SK-N-SH (cell line): ENCODE measurements around the gene ATXN7L2. TPM values are rescaled to one million over a fixed set of nuclear protein-coding genes. Genes with fewer than 3 reads are reported as not detected.

Experiments used
- CTCF ChIA-PET: fragments of 300-600, 350-600 bp; formaldehyde crosslinking; extraction: SDS; loops from one replicate; lab custom pipeline; 2021; lab: Yijun Ruan, JAX
- POLR2A ChIA-PET: fragments of 350-600 bp; sonication (Branson Sonifier 250); formaldehyde crosslinking; extraction: SDS; loops from one replicate; lab custom pipeline; 2020; ENCODE audit warnings: antibody characterized with exemption, inconsistent platforms; lab: Yijun Ruan, JAX
- DNase-seq: peaks from one replicate; pipeline ENCODE4 v3.0.0; 2012
- H2AFZ ChIP-seq: fragments of 200-600 bp; sonication (generic); 2 replicates; pipeline ENCODE4 v1.8.1; 2016; ENCODE audit warnings: antibody characterized with exemption, mild to moderate bottlenecking, low read depth
- H3F3A ChIP-seq: fragments of 200-600 bp; sonication (generic); replicated peaks from 2 replicates; pipeline ENCODE3; 2016; ENCODE audit warnings: antibody characterized with exemption, mild to moderate bottlenecking; ENCODE audit not compliant: insufficient read depth
- H3K27ac ChIP-seq, 2 experiments: fragments of 200-500 bp in 1 of 2; fragments of 200-600 bp in 1 of 2; sonication (Bioruptor generic) in 1 of 2; sonication (generic), shearing (Covaris generic) in 1 of 2; 2 replicates each; pipeline versions ENCODE4 v1.5.1 to v1.6.1; 2014 to 2016; ENCODE audit warnings: low read depth in 2 of 2, inconsistent platforms in 1 of 2, low read length in 1 of 2, mild to moderate bottlenecking in 1 of 2, mixed read lengths in 1 of 2
- H3K27me3 ChIP-seq: fragments of 200-600 bp; sonication (generic), shearing (Covaris generic); 2 replicates; pipeline ENCODE4 v1.6.1; 2016; ENCODE audit warnings: mixed run types; ENCODE audit not compliant: insufficient read depth
- H3K36me3 ChIP-seq, 2 experiments: fragments of 200-500 bp in 1 of 2; fragments of 200-600 bp in 1 of 2; sonication (Bioruptor generic) in 1 of 2; sonication (generic) in 1 of 2; replicated peaks in 1 of 2; 2 replicates each; pipeline versions ENCODE3 to v1.5.1; 2014 to 2016; ENCODE audit warnings: low read length in 1 of 2, mild to moderate bottlenecking in 1 of 2; ENCODE audit not compliant: insufficient read depth in 2 of 2, control insufficient read depth in 1 of 2
- H3K4me1 ChIP-seq, 2 experiments: fragments of 200-500 bp in 1 of 2; fragments of 200-600 bp in 1 of 2; sonication (Bioruptor generic) in 1 of 2; sonication (generic), shearing (Covaris generic) in 1 of 2; 2 replicates each; pipeline versions ENCODE4 v1.5.1 to v1.6.1; 2014 to 2016; ENCODE audit warnings: low read depth in 1 of 2, low read length in 1 of 2, mixed run types in 1 of 2; ENCODE audit not compliant: insufficient read depth in 2 of 2, control insufficient read depth in 1 of 2
- H3K4me2 ChIP-seq: fragments of 200-600 bp; sonication (generic), shearing (Covaris generic); 2 replicates; pipeline ENCODE4 v1.6.1; 2017; ENCODE audit warnings: mixed run types
- H3K4me3 ChIP-seq, 2 experiments: fragments of 200-500 bp in 1 of 2; fragments of 200-600 bp in 1 of 2; sonication (Bioruptor generic) in 1 of 2; sonication (generic), shearing (Covaris generic) in 1 of 2; 2 replicates each; pipeline versions ENCODE4 v1.5.1 to v1.8.1; 2014 to 2016; ENCODE audit warnings: low read depth in 2 of 2, inconsistent platforms in 1 of 2, low read length in 1 of 2, mild to moderate bottlenecking in 1 of 2, mixed read lengths in 1 of 2, moderate library complexity in 1 of 2
- H3K79me2 ChIP-seq: fragments of 200-600 bp; sonication (generic); 2 replicates; pipeline ENCODE4 v1.8.1; 2017; ENCODE audit warnings: mild to moderate bottlenecking; ENCODE audit not compliant: insufficient read depth
- H3K9ac ChIP-seq: fragments of 200-600 bp; sonication (generic); 2 replicates; pipeline ENCODE4 v1.6.1; 2017; ENCODE audit warnings: mixed run types
- H3K9me2 ChIP-seq: fragments of 200-600 bp; sonication (generic); 2 replicates; pipeline ENCODE4 v1.6.1; 2017; ENCODE audit warnings: mixed run types
- H3K9me3 ChIP-seq: fragments of 200-600 bp; sonication (generic); 2 replicates; pipeline ENCODE4 v1.6.1; 2017; ENCODE audit warnings: mixed run types, mild to moderate bottlenecking, moderate library complexity
- H4K20me1 ChIP-seq: fragments of 200-600 bp; sonication (generic); 2 replicates; pipeline ENCODE4 v1.6.1; 2017; ENCODE audit warnings: mild to moderate bottlenecking, mixed run types; ENCODE audit not compliant: insufficient read depth
- CHD2 ChIP-seq: fragments of 150-350 bp; IDR thresholded peaks from 2 replicates; pipeline ENCODE4 v1.6.1; 2018; ENCODE audit warnings: low read length; ENCODE audit not compliant: partially characterized antibody
- CTCF ChIP-seq: fragments of 200-600 bp; sonication (generic); IDR thresholded peaks from 2 replicates; pipeline ENCODE4 v1.6.1; 2017; ENCODE audit warnings: antibody characterized with exemption, mild to moderate bottlenecking, moderate library complexity
- ELF1 ChIP-seq: IDR thresholded peaks from 2 replicates; pipeline ENCODE4 v1.4.0; 2012
- FOXJ3 ChIP-seq: sonication (generic); formaldehyde crosslinking; IDR thresholded peaks from 2 replicates; pipeline ENCODE4 v1.5.1; 2020; ENCODE audit warnings: mild to moderate bottlenecking, missing genetic modification reagents
- FOXM1 ChIP-seq: IDR thresholded peaks from 2 replicates; pipeline ENCODE4 v1.4.0; 2012; ENCODE audit warnings: low read depth, mild to moderate bottlenecking
- GATA2 ChIP-seq: sonication (generic); formaldehyde crosslinking; IDR thresholded peaks from 2 replicates; pipeline ENCODE4 v1.5.0; 2020; ENCODE audit warnings: mild to moderate bottlenecking, missing genetic modification reagents
- MAX ChIP-seq: IDR thresholded peaks from 2 replicates; pipeline ENCODE4 v1.4.0; 2012; ENCODE audit warnings: low read depth
- MEF2A ChIP-seq: IDR thresholded peaks from 2 replicates; pipeline ENCODE4 v1.4.0; 2012; ENCODE audit warnings: low read depth, borderline replicate concordance
- MXI1 ChIP-seq: IDR thresholded peaks from 2 replicates; pipeline ENCODE4 v1.6.1; 2012; ENCODE audit warnings: mild to moderate bottlenecking, low read depth, low read length, improper control_type of control experiment
- NRF1 ChIP-seq: IDR thresholded peaks from 2 replicates; pipeline ENCODE4 v1.6.1; 2012; ENCODE audit warnings: low read depth, mild to moderate bottlenecking, low read length
- POLR2AphosphoS5 ChIP-seq: IDR thresholded peaks from 2 replicates; pipeline ENCODE4 v1.6.1; 2012; ENCODE audit warnings: low read depth, low read length
- RCOR1 ChIP-seq: fragments of 150-350 bp; IDR thresholded peaks from 2 replicates; pipeline ENCODE4 v1.6.1; 2017; ENCODE audit warnings: antibody characterized with exemption, low read length
- RFX5 ChIP-seq: IDR thresholded peaks from 2 replicates; pipeline ENCODE4 v1.6.1; 2012; ENCODE audit warnings: mild to moderate bottlenecking, improper control_type of control experiment, low read length
- RXRA ChIP-seq: IDR thresholded peaks from 2 replicates; pipeline ENCODE4 v1.4.0; 2012; ENCODE audit warnings: low read depth, mild to moderate bottlenecking, borderline replicate concordance
- SMC3 ChIP-seq: IDR thresholded peaks from 2 replicates; pipeline ENCODE4 v1.6.1; 2012; ENCODE audit warnings: low read depth, low read length, improper control_type of control experiment
- TCF12 ChIP-seq: IDR thresholded peaks from 2 replicates; pipeline ENCODE4 v1.4.0; 2012
- USF2 ChIP-seq: fragments of 150-350 bp; IDR thresholded peaks from 2 replicates; pipeline ENCODE4 v1.6.1; 2017; ENCODE audit warnings: antibody characterized with exemption, low read length, low read depth, borderline replicate concordance
- YY1 ChIP-seq: IDR thresholded peaks from 2 replicates; pipeline ENCODE4 v1.4.0; 2012; ENCODE audit warnings: low read depth, mild to moderate bottlenecking
- WGBS: methylation state at CpG from one replicate; pipeline ENCODE4 v1.1.6; 2017; ENCODE audit warnings: low lambda C conversion rate; 5-methylcytosine and 5-hydroxymethylcytosine counted together
- polyA plus RNA-seq, 3 experiments: library from polyadenylated mRNA; depleted of rRNA; stranded (reverse); fragments of >200 nt; gene quantifications; 2 replicates each; pipeline ENCODE4 v1.2.3, GENCODE V29; 2012
- TF ChIP-seq, protein P1 (sequence below): IDR thresholded peaks from 2 replicates; pipeline ENCODE4 v1.4.0; 2012; ENCODE audit warnings: low read depth, borderline replicate concordance
- TF ChIP-seq, protein P2 (sequence below): IDR thresholded peaks from 2 replicates; pipeline ENCODE4; 2012

Gene ATXN7L2
- polyA plus RNA-seq, 1 of the 3 experiments (the other 2 are of a cell fraction) = 4.0 TPM

DNA sequence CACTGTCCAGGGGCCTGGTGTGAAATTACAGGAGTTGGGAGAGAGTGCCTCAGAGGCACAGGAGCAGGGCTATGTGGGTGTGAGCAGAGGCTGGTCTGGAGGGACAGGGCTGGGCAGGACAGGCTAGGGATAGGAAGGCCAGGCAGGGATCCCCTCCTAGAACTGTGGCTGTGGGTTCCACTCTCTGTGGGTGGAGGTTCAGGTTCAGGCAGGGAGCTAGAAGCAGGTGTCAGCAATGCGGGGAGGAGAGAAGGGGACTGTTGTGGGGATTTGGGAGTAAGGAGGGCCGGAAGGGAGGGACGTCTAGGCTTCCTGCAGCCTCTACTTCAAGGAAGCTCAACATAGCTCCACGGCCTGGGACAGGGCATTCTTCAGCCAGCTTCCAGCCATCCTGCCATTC, 47.7 kb downstream of the ATXN7L2 start:
- 88% methylated on average over 3 of the region's 4 CpGs for WGBS
- DNase-seq = no peak
- Histone ChIP-seq H3K4me3 (no peak overlapping the region), H3K9me3 (no peaks in the 10 kb centered on the region), H4K20me1 (no peaks in the 10 kb centered on the region), H2AFZ (no peak overlapping the region), H3K79me2 (no peaks in the 10 kb centered on the region), H3K4me1 (peaks cover 0 to 44% of the 10 kb centered on the region in 2 experiments; a peak in 1 of 4 replicates), H3K36me3 (no peaks in the 10 kb centered on the region), H3K9ac (no peak overlapping the region), H3K9me2 (no peaks in the 10 kb centered on the region), H3K4me2 (no peak overlapping the region), H3F3A (no peaks in the 10 kb centered on the region), H3K27ac (no peak overlapping the region), H3K27me3 (no peaks in the 10 kb centered on the region; the same call in 1 of the 2 replicates)
- CTCF ChIA-PET = interaction anchor here (0.6 to 26.3 kb wide), 46 partner anchors 8 to 485 kb away, joined by 3 to 1710 read pairs (median 6); partner anchors contain the start of genes AMIGO1, AMPD2, ATXN7L2 and CYB561D1
- POLR2A ChIA-PET = interaction anchor here (1.0 to 2.0 kb wide), 4 partner anchors 33 to 254 kb away, joined by 3 to 7 read pairs (median 3); partner anchors contain the start of gene CYB561D1
- TF ChIP-seq MEF2A (no peak), RXRA (no peak), USF2 (no peak), MAX (no peak), POLR2AphosphoS5 (no peak), GATA2 (CRISPR knock-in tag) (no peak), NRF1 (no peak), TCF12 (no peak), FOXJ3 (no peak), YY1 (no peak), FOXM1 (no peak), MXI1 (no peak), CTCF (no peak), CHD2 (no peak), RFX5 (no peak), RCOR1 (no peak), SMC3 (no peak), ELF1 (no peak)
- TF ChIP-seq, protein P1, sequence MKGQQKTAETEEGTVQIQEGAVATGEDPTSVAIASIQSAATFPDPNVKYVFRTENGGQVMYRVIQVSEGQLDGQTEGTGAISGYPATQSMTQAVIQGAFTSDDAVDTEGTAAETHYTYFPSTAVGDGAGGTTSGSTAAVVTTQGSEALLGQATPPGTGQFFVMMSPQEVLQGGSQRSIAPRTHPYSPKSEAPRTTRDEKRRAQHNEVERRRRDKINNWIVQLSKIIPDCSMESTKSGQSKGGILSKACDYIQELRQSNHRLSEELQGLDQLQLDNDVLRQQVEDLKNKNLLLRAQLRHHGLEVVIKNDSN = no peak
- TF ChIP-seq, protein P2, sequence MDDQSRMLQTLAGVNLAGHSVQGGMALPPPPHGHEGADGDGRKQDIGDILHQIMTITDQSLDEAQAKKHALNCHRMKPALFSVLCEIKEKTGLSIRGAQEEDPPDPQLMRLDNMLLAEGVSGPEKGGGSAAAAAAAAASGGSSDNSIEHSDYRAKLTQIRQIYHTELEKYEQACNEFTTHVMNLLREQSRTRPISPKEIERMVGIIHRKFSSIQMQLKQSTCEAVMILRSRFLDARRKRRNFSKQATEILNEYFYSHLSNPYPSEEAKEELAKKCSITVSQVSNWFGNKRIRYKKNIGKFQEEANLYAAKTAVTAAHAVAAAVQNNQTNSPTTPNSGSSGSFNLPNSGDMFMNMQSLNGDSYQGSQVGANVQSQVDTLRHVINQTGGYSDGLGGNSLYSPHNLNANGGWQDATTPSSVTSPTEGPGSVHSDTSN = no peak
